Parathyroid adenoma (tissue), 2 donors: ENCODE data around the gene CMC1.

ENCODE experiments used
- H2AFZ ChIP-seq: fragments of 300-600 bp; sonication (generic); one replicate; pipeline ENCODE4 v1.7.0; 2017; ENCODE audit warnings: antibody characterized with exemption, mild to moderate bottlenecking
- H3K27ac ChIP-seq: fragments of 300-600 bp; sonication (generic); one replicate; pipeline ENCODE4 v1.7.0; 2017
- H3K27me3 ChIP-seq: fragments of 300-600 bp; sonication (generic); one replicate; pipeline ENCODE4 v1.7.0; 2017; ENCODE audit warnings: low read length; ENCODE audit not compliant: control insufficient read depth, insufficient read depth
- H3K36me3 ChIP-seq: fragments of 300-600 bp; sonication (generic); one replicate; pipeline ENCODE4 v1.7.0; 2017; ENCODE audit warnings: low read length; ENCODE audit not compliant: control insufficient read depth, insufficient read depth
- H3K4me1 ChIP-seq: fragments of 300-600 bp; sonication (generic); one replicate; pipeline ENCODE4 v1.7.0; 2017; ENCODE audit warnings: control low read depth
- H3K4me2 ChIP-seq: fragments of 300-600 bp; sonication (generic); one replicate; pipeline ENCODE4 v1.7.0; 2017; ENCODE audit warnings: low read length
- H3K4me3 ChIP-seq: fragments of 300-600 bp; sonication (generic); one replicate; pipeline ENCODE4 v1.7.0; 2017; ENCODE audit warnings: low read depth, low read length
- H3K79me2 ChIP-seq: fragments of 300-600 bp; sonication (generic); one replicate; pipeline ENCODE4 v1.7.0; 2017; ENCODE audit warnings: control low read depth
- H3K9ac ChIP-seq: fragments of 300-600 bp; sonication (generic); one replicate; pipeline ENCODE4 v1.7.0; 2017; ENCODE audit warnings: mild to moderate bottlenecking
- H3K9me3 ChIP-seq: fragments of 300-600 bp; sonication (generic); one replicate; pipeline ENCODE4 v1.7.0; 2017; ENCODE audit warnings: low read length; ENCODE audit not compliant: control insufficient read depth
- CTCF ChIP-seq: fragments of 300-600 bp; sonication (generic); IDR thresholded peaks from one replicate; pipeline ENCODE4 v1.7.0; 2017; ENCODE audit warnings: antibody characterized with exemption, mild to moderate bottlenecking
- donor health status: primary hyperparathyroidism.

Gene CMC1

GRCh38 chr3:28242519-28242918 lies 1.1 kb downstream of the CMC1 start:
- peak overlapping the region; percentile 72 for H3K27ac ChIP-seq
- peak overlapping the region; percentile 99 for H2AFZ ChIP-seq
- no peak overlapping the region for H3K9ac ChIP-seq
- H3K9me3 ChIP-seq: no peaks in the 10 kb centered on the region
- peak overlapping the region; percentile 70 for H3K4me2 ChIP-seq
- peaks cover 12% of the 10 kb centered on the region for H3K79me2 ChIP-seq
- peaks cover 4% of the 10 kb centered on the region for H3K4me1 ChIP-seq
- H3K27me3 ChIP-seq: no peaks in the 10 kb centered on the region
- H3K36me3 ChIP-seq: no peaks in the 10 kb centered on the region
- H3K4me3 ChIP-seq: peak overlapping the region; percentile 86
- TF ChIP-seq CTCF: no peak

- Histone ChIP-seq H3K9ac (no peak overlapping the region), H3K79me2 (peaks cover 12% of the 10 kb centered on the region), H3K4me1 (peaks cover 4% of the 10 kb centered on the region), H3K27ac (no peak overlapping the region), H3K9me3 (no peaks in the 10 kb centered on the region), H2AFZ (no peak overlapping the region), H3K4me2 (no peak overlapping the region), H3K27me3 (no peaks in the 10 kb centered on the region), H3K4me3 (no peak overlapping the region), H3K36me3 (no peaks in the 10 kb centered on the region)
- TF ChIP-seq CTCF: no peak
These were observed 2.1 kb downstream of the CMC1 start for GRCh38 chr3:28243424-28244106.

- Histone ChIP-seq H3K4me3 (no peak overlapping the region), H3K27ac (no peak overlapping the region)
These were observed 3.1 kb downstream of the CMC1 start for GRCh38 chr3:28244491-28244890.

GRCh38 chr3:28247286-28247685 lies 5.9 kb downstream of the CMC1 start:
- no peak overlapping the region for H3K4me2 ChIP-seq
- H3K4me1 ChIP-seq: peaks cover 5% of the 10 kb centered on the region
- no peak overlapping the region for H3K9ac ChIP-seq
- H3K4me3 ChIP-seq: no peak overlapping the region
- no peak overlapping the region for H2AFZ ChIP-seq
- H3K9me3 ChIP-seq: no peaks in the 10 kb centered on the region
- TF ChIP-seq CTCF: no peak
- no peaks in the 10 kb centered on the region for H3K36me3 ChIP-seq
- no peak overlapping the region for H3K27ac ChIP-seq
- no peaks in the 10 kb centered on the region for H3K27me3 ChIP-seq
- H3K79me2 ChIP-seq: peaks cover 9% of the 10 kb centered on the region

More at GRCh38 chr3:28244491-28244890, 3.1 kb downstream of the CMC1 start:
- Histone ChIP-seq H2AFZ (no peak overlapping the region), H3K9ac (no peak overlapping the region), H3K9me3 (no peaks in the 10 kb centered on the region), H3K79me2 (peaks cover 12% of the 10 kb centered on the region), H3K36me3 (no peaks in the 10 kb centered on the region), H3K4me1 (peaks cover 4% of the 10 kb centered on the region), H3K4me2 (no peak overlapping the region), H3K27me3 (no peaks in the 10 kb centered on the region)
- no peak for TF ChIP-seq CTCF

GRCh38 chr3:28250999-28251398 lies 9.6 kb downstream of the CMC1 start:
- Histone ChIP-seq H3K4me1 (peaks cover 5% of the 10 kb centered on the region), H3K27me3 (no peaks in the 10 kb centered on the region), H3K9me3 (no peaks in the 10 kb centered on the region), H2AFZ (no peak overlapping the region), H3K9ac (no peak overlapping the region), H3K27ac (no peak overlapping the region), H3K4me3 (no peak overlapping the region), H3K79me2 (peaks cover 3% of the 10 kb centered on the region), H3K36me3 (no peaks in the 10 kb centered on the region), H3K4me2 (no peak overlapping the region)
- TF ChIP-seq CTCF: no peak
